NCI-H82 (cell line): ENCODE measurements around the gene NPHP1.
A peak's percentile ranks its signal among the peaks of the same experiment; 100 is the strongest.
"Not testable (repeated sequence)": the region's sequence is repeated elsewhere in the genome, so short reads cannot be mapped to it uniquely, and the experiment has no call there.

Experiments
- DNase-seq: peaks from one replicate; lab custom pipeline; 2025; lab: John Stamatoyannopoulos, UW

NPHP1 gene

GRCh38 chr2:110126906-110127305 lies 77.9 kb downstream of the NPHP1 start:
- no peak for DNase-seq

- no peak for DNase-seq
These were observed 78.6 kb downstream of the NPHP1 start for GRCh38 chr2:110126086-110126773.

GRCh38 chr2:110124939-110125691 lies 79.7 kb downstream of the NPHP1 start:
- DNase-seq = no peak

GRCh38 chr2:110124038-110124825 lies 80.6 kb downstream of the NPHP1 start:
- DNase-seq = no peak

- no peak for DNase-seq
These were observed 83.2 kb downstream of the NPHP1 start for GRCh38 chr2:110121592-110121991.

GRCh38 chr2:110121052-110121334 lies 83.8 kb downstream of the NPHP1 start:
- no peak for DNase-seq

GRCh38 chr2:110120171-110121051 lies 84.4 kb downstream of the NPHP1 start:
- DNase-seq = no peak

GRCh38 chr2:110116033-110116710 lies 88.6 kb downstream of the NPHP1 start:
- peak; percentile 34 for DNase-seq

- no peak for DNase-seq
These were observed 89.4 kb downstream of the NPHP1 start, which contains the start of gene MALL for GRCh38 chr2:110115291-110116032. Gene MALL, minus strand, starts transcription at chr2:110115822. Its CDS starts 30 bp downstream, at chr2:110115792.

GRCh38 chr2:110114831-110115255 lies 90.0 kb downstream of the NPHP1 start:
- DNase-seq = no peak

- no peak for DNase-seq
These were observed 90.7 kb downstream of the NPHP1 start for GRCh38 chr2:110113961-110114591.

- not testable (repeated sequence) for DNase-seq
These were observed 96.5 kb downstream of the NPHP1 start for GRCh38 chr2:110108291-110108690.

- no peak for DNase-seq
These were observed 97.4 kb downstream of the NPHP1 start for GRCh38 chr2:110107092-110108079.

GRCh38 chr2:110106642-110107041 lies 98.2 kb downstream of the NPHP1 start:
- DNase-seq = no peak

GRCh38 chr2:110105608-110106467 lies 99.0 kb downstream of the NPHP1 start:
- no peak for DNase-seq

GRCh38 chr2:110105183-110105582 lies 99.6 kb downstream of the NPHP1 start:
- no peak for DNase-seq

GRCh38 chr2:110104025-110104771 lies 100.6 kb downstream of the NPHP1 start:
- DNase-seq = no peak
